Ramos (cell line): ENCODE results near the gene TUSC1.
"Not testable (repeated sequence)": the region's sequence is repeated elsewhere in the genome, so short reads cannot be mapped to it uniquely, and the experiment has no call there.

ENCODE experiments used
- in situ Hi-C: fragments of 300-500 bp; cut with MboI; formaldehyde crosslinking; loops from one replicate; pipeline ENCODE4 v1.14.3; 2022; ENCODE audit warnings: low sequenced_read_pairs; ENCODE audit not compliant: unreplicated experiment

TUSC1 gene

GRCh38 chr9:25678147-25678666 lies at the start of gene TUSC1:
TUSC1 (minus strand) TSS chr9:25678444; CDS start chr9:25678312, 132 bp downstream.
- in situ Hi-C loops = no loop called here

DNA sequence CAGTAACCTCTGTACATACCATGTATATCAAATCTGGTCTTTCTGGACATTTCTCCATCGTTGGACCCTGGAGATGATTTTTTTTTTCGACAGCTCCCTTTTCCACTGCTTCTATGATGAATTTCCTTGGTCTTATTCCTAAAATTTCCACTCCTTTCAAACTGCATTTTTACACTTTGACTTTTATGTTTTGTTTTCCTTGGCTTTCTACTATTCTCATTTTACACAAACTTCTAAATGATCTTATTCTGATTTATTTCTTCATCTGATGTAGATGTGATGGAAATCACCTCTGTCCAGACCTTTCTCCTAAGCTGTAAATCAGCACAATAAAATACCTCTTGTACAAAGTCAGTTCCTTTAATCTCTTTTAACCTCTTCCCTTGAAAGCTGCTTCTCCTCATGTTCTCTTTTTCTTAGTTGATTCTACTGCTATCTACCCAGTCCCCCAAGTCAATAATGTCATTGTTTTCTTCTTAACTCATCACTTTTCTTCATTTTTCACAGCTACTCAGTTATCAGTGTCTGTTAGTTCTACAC lies 48.7 kb upstream of the TUSC1 start:
- in situ Hi-C loops = no loop called here

DNA sequence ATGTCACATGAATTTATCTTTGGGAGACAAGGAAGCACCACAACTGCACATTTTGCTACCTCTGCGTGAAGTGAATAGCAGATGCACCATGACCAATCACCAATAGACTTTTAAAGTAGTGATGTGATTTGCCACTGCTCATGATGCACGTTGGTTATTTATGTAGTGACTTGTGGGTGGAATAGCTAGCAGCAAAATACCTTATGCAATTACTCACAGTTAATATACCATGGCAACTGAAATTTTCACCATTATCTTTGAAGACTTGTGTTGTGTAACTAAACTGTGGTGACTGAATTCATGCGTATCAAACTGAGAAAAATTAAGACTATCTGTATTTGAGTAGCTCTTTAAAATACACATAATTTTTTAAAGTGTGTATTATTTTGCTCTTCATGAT lies 46.2 kb upstream of the TUSC1 start:
- in situ Hi-C loops = no loop called here

DNA sequence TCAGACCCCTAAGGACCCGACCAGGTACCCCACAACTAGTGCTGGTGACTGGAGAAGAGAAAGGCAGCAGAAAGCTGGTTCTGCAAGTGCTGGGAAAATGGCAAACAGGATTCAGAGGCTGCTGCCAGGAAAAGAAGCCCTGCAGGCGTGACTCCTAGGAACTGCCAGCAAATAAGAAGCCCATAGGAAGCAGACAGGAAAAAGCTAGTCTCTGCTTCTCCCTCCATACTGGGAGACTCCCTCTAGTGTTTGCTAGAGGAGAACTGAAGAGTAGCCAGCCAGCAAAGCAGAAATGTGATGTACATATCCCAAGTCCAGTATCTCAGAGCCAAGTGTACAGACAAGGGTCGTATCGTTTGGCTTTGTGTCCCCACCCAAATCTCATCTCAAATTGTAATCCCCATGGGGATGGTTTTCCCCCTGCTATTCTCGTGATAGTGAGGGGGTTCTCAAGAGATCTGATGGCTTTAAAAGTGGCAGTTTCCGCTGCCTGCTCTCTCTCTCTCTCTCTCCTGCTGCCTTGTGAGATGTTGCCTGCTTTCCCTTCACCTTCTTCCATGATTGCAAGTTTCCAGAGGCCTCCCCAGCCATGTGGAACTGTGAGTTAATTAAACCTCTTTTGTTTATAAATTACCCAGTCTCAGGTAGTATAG lies 38.1 kb upstream of the TUSC1 start:
- in situ Hi-C loops = no loop called here

GRCh38 chr9:25709941-25710340 lies 31.7 kb upstream of the TUSC1 start:
- in situ Hi-C loops = no loop called here

DNA sequence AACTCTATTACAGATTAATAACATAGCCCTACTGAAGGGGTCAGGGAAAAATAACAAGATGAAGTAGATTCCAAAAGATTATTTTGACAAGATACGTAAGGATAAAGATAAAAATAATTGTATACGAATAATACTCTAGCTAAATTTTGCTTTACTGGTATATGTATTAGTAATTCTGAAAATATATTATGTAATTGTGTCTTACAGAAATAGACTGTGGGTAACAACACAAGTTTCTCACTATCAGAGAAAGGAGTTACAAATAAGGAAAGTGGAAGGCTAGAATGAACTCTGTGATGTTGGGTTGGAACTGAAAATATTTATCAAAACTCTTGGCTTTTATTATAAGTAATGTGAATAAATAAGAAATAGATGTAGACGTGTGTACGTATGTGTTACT lies 26.6 kb upstream of the TUSC1 start:
- in situ Hi-C loops = no loop called here

- in situ Hi-C loops = no loop called here
Measured at GRCh38 chr9:25703701-25704357, 25.6 kb upstream of the TUSC1 start.

DNA sequence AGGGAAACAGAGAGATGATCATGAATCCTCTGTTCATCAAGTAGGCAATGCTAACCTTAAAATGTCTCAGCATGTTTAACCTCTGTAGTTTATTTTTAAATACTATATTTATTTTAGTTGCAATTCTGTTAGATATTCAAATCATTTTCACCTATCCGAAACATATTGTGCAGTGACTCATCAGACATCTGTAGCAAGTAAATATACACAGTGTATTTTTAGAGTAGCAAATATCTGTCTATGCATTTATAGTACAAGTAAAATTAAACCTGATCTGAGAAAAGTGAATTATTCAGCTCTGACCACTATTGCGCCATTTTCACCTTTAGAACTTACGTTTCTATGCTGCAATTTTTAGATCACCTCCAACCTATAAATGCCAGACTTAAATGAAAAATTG lies 24.3 kb upstream of the TUSC1 start:
- in situ Hi-C loops = no loop called here

DNA sequence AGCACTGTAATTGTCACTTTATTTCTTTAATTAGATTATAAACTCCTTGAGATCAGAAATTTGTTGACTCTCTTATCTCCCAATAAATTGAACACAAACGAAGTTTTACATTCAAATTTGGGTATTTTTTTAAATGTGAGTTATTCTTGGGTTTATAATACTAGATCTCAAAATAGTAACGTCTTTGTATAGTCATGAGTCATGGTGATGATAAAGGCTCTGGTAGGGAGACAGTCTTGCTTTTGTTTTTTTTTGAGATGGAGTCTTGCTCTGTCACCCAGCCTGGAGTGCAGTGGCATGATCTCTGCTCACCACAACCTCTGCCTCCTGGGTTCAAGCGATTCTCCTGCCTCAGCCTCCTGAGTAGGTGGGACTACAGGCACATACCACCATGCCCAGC lies 22.7 kb upstream of the TUSC1 start:
- in situ Hi-C loops = not testable (repeated sequence)

GRCh38 chr9:25700430-25700829 lies 22.2 kb upstream of the TUSC1 start:
- in situ Hi-C loops = no loop called here

GRCh38 chr9:25691786-25692185 lies 13.5 kb upstream of the TUSC1 start:
- in situ Hi-C loops = no loop called here

DNA sequence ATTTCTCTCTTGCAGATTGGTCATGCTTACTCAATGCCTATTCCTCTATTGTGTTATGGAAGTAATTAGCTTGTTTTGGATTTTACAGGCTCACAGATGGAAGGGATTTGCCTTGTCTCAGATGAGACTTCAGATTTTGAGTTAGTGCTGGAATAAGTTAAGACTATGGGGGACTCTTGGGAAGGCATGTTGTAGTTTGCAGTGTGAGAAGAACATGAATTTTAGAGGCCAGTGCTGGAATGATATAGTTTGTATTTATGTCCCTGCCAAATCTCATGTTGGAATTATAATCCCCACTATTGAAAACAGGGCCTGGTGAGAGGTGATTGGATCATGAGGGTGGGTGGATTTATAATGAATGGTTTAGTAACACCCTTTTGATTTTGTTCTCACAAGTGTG lies 6.1 kb upstream of the TUSC1 start:
- in situ Hi-C loops = no loop called here

DNA sequence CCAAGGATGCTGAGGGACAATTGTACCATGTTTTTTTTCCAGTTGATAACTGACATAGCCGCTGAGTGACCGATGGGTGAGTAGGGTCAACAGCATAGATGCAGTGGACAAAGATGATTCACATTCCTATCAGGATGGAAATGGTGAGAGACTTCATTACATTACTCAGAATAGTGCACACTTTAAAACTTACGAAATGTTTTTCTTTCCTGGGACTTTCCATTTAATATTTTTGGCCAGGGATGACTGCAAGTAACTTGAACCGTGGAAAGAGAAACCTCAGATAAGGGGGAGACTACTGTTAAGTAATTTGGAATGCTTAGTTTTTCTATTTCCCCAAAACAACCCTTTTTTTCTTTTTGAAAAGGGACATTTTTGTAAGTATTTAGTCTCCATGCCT lies 3.0 kb upstream of the TUSC1 start:
- in situ Hi-C loops = no loop called here

GRCh38 chr9:25678846-25679360 lies 659 bp upstream of the TUSC1 start:
- in situ Hi-C loops = no loop called here

DNA sequence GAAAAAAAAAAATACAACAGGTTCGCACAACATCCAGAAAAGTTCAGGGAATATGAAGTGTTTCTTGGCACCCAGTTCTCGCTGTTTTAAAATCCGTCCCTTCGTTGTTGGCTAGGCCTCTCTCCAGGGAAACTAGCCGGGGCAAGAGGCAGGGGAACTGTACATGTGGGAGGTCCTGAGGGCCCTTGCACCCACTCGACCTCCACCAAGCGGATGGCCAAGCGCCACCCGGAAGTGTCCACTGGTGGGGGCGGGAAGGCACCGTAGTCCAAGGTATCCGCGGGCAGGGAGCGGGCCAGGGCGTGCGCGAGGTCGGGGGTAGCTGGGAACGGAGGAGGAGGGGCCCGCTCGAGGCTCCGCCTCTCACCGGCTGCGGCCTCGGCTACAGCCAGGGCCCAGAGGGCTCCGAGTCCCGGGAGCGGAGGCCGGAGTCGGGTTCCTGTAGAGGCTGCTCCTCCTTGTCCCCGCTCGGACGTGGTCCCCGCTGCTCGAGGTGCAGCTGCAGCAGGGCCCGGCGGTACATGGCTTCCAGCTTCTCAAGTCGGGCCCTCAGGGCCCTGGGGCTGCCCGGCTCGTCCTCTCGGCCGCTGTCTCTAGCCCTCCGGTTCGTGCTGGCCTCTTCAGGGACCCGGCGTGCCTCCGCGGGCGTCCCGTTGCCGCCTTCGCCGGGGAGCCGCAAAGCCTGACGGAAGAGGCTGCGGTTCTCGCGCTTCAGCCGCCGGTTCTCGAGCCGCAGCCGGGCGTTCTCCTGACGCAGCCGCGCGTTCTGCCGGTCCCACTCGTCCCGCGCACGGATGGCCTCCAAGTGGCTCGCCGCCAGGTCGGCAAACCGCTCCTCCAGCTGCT lies 720 bp downstream of the TUSC1 start:
- in situ Hi-C loops = no loop called here

DNA sequence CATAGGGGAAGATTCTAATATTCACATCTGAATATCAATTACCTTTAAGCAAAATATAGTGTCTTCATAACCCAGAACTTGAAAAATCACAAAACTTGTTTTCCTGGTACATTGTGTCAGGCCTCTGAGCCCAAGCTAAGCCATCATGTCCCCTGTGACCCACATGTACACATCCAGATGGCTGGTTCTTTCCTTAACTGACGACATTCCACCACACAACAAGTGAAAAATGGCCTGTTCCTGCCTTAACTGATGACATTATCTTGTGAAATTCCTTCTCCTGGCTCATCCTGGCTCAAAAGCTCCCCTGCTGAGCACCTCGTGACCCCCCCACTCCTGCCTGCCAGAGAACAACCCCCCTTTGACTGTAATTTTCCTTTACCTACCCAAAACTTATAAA lies 2.4 kb downstream of the TUSC1 start:
- in situ Hi-C loops = not testable (repeated sequence)

GRCh38 chr9:25658571-25658970 lies 19.7 kb downstream of the TUSC1 start:
- in situ Hi-C loops = no loop called here

GRCh38 chr9:25654417-25654816 lies 23.8 kb downstream of the TUSC1 start:
- in situ Hi-C loops = no loop called here

GRCh38 chr9:25648116-25648515 lies 30.1 kb downstream of the TUSC1 start:
- in situ Hi-C loops = no loop called here

- in situ Hi-C loops = no loop called here
Measured at GRCh38 chr9:25636026-25636425, 42.2 kb downstream of the TUSC1 start.

DNA sequence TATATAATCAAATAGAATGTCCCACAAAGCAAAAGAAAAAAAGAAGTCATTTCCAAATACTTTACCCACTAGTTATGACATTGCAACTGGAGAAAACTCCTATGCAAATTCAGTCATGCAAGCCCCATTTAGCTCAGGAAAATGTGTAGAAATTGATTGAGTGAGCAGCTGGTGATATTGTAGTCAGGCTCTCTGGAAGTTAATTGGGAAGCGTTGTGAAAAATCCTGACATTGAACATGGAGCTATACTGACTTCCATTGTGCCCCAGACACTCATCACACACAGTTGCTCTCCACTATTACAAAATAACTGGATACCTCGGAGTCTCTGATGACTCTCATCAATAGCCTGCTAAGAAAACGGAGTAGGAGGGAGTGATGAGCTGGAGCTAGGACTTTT lies 49.0 kb downstream of the TUSC1 start:
- in situ Hi-C loops = no loop called here
